ENCODE measurements around the gene RIN1. TPM values are rescaled to one million over a fixed set of nuclear protein-coding genes. Genes with fewer than 3 reads are reported as not detected.

The RIN1 gene
- total and polyA plus RNA-seq, 2 of the 13 experiments (the other 11 are each of a cell fraction or from before 2014, with no cell fraction given), result 2.4 to 4.1 TPM

DNA sequence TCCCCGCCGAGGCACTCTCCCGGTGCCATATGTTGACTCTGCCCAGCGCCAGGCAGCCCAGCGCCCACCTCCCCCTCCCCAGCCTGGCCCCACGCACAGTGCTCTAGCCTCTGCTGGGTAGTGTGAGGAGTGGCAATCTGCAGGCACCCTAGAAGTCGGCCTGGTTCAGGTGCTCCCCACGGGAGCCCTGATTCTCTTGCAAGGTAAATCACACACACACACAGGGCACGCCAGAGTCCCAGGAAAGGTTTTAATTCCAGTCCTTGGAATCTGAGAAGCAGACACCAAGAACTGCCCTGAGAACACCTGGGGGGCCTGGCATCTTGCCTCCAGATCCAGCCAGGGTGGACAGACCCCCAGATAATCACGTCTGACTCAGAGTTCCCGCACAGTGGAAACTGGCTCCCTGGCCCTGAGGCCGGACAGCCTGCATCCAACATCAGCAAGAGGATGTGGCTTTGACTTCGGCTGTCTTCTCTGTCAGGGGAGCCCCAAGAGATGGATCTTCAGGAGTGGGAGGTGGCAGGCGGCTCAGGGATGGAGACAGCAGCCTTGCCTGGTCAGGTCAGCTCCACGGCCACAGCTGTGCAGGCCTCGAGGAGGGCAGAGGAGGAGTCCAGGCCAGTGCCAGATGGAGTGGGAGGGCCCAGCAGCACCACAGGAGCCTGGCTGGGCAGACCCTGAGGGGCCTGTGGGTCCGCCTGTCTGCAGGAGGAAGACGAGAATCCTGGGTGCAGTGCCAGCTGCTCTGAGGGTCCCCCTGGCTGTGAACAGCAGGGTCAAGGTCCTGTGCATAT is 1.1 kb upstream of the RIN1 start:
- ATAC-seq (no peak), FAIRE-seq (no peak), DNase-seq (ENCODE audit: low spot score) (no peak)
- intact Hi-C loops (cut with micrococcal nuclease; ENCODE audit: unreplicated experiment) (no loop called here), in situ Hi-C loops (cut with HindIII; ENCODE audit: extremely low pct_ligation_motif_present, low pct_unique_long_range_greater_than_20kb) (no loop called here)
- Histone ChIP-seq H3K4me2 (ENCODE audit: low read depth, low read length) (no peak overlapping the region), H3K9ac (ENCODE audit: insufficient read depth, low read depth, low read length) (no peak overlapping the region), H4K20me1 (ENCODE audit: insufficient read depth, low read length) (no peaks in the 10 kb centered on the region), H3K79me2 (ENCODE audit: insufficient read depth, low read length) (no peaks in the 10 kb centered on the region), H3K27me3 (ENCODE audit: control insufficient read depth in 1 of 2, insufficient read depth in 2 of 2, low read length in 2 of 2) (no peaks in the 10 kb centered on the region), H3K9me3 (ENCODE audit: low read length) (no peaks in the 10 kb centered on the region), H2AFZ (ENCODE audit: low read length) (no peak overlapping the region), H3K27ac (ENCODE audit: extremely low read length, insufficient read depth, low read length) (peak overlapping the region; percentile 63), H3K4me3 (replicated peaks in 1 of 3; ENCODE audit: insufficient read depth in 1 of 3, low read depth in 2 of 3, low read length in 3 of 3) (no peak overlapping the region), H3K4me1 (ENCODE audit: insufficient read depth, low read length) (peaks cover 19% of the 10 kb centered on the region), H3K36me3 (replicated peaks in 1 of 2; ENCODE audit: control insufficient read depth in 1 of 2, insufficient read depth in 2 of 2, low read length in 2 of 2) (peaks cover 19 to 29% of the 10 kb centered on the region in 2 experiments; a peak in 4 of 5 replicates)
- no peak for TF ChIP-seq ELF1 (CRISPR knock-in tag; IDR thresholded peaks at IDR 0.05)
- TF ChIP-seq, protein P1, sequence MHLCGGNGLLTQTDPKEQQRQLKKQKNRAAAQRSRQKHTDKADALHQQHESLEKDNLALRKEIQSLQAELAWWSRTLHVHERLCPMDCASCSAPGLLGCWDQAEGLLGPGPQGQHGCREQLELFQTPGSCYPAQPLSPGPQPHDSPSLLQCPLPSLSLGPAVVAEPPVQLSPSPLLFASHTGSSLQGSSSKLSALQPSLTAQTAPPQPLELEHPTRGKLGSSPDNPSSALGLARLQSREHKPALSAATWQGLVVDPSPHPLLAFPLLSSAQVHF (CRISPR knock-in tag; IDR thresholded peaks at IDR 0.05), result no peak
- TF ChIP-seq ZNF138 (CRISPR knock-in tag; IDR thresholded peaks at IDR 0.05; ENCODE audit: low read depth), result no peak
- TF ChIP-seq TAF1 (CRISPR knock-in tag; IDR thresholded peaks at IDR 0.05), result no peak
- no peak for TF ChIP-seq TSC22D2 (CRISPR knock-in tag; IDR thresholded peaks at IDR 0.05; ENCODE audit: borderline replicate concordance)
- TF ChIP-seq ZNF570 (CRISPR knock-in tag; IDR thresholded peaks at IDR 0.05; ENCODE audit: borderline replicate concordance), result no peak
- no peak for TF ChIP-seq DNMT3B (CRISPR knock-in tag; conservative IDR thresholded peaks at IDR 0.05)
- TF ChIP-seq, protein P2, sequence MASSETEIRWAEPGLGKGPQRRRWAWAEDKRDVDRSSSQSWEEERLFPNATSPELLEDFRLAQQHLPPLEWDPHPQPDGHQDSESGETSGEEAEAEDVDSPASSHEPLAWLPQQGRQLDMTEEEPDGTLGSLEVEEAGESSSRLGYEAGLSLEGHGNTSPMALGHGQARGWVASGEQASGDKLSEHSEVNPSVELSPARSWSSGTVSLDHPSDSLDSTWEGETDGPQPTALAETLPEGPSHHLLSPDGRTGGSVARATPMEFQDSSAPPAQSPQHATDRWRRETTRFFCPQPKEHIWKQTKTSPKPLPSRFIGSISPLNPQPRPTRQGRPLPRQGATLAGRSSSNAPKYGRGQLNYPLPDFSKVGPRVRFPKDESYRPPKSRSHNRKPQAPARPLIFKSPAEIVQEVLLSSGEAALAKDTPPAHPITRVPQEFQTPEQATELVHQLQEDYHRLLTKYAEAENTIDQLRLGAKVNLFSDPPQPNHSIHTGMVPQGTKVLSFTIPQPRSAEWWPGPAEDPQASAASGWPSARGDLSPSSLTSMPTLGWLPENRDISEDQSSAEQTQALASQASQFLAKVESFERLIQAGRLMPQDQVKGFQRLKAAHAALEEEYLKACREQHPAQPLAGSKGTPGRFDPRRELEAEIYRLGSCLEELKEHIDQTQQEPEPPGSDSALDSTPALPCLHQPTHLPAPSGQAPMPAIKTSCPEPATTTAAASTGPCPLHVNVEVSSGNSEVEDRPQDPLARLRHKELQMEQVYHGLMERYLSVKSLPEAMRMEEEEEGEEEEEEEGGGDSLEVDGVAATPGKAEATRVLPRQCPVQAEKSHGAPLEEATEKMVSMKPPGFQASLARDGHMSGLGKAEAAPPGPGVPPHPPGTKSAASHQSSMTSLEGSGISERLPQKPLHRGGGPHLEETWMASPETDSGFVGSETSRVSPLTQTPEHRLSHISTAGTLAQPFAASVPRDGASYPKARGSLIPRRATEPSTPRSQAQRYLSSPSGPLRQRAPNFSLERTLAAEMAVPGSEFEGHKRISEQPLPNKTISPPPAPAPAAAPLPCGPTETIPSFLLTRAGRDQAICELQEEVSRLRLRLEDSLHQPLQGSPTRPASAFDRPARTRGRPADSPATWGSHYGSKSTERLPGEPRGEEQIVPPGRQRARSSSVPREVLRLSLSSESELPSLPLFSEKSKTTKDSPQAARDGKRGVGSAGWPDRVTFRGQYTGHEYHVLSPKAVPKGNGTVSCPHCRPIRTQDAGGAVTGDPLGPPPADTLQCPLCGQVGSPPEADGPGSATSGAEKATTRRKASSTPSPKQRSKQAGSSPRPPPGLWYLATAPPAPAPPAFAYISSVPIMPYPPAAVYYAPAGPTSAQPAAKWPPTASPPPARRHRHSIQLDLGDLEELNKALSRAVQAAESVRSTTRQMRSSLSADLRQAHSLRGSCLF (CRISPR knock-in tag; IDR thresholded peaks at IDR 0.05; ENCODE audit: borderline replicate concordance), result no peak
- TF ChIP-seq ZSCAN31 (CRISPR knock-in tag; IDR thresholded peaks at IDR 0.05; ENCODE audit: low read depth), result no peak
- no TSS peak for BruUV-seq (replicated peaks)
- POLR2A ChIA-PET, result interaction anchor here (1.1 to 3.6 kb wide), 3 partner anchors 10 to 25 kb away, joined by 5 to 59 read pairs (median 5); partner anchors contain the start of gene B4GAT1
- 90% methylated on average over 3 of the region's 18 CpGs for WGBS (ENCODE audit: low lambda C conversion rate)
- CTCF ChIA-PET (ENCODE audit: low intra/inter-chr PET ratio, low total read pairs), result interaction anchor here (0.8 to 2.1 kb wide), 3 partner anchors 9 to 115 kb away, joined by 3 to 32 read pairs (median 5); no protein-coding TSS in a partner anchor

All from HepG2 (cell line).